ENCODE results near the gene NBEA.

NBEA gene

GRCh38 chr13:35554972-35555623, 613.0 kb downstream of the NBEA start:
- no peak for DNase-seq
- H3K4me3 ChIP-seq (ENCODE audit: low read depth, low read length): no peak overlapping the region
- no peak overlapping the region for H3K27ac ChIP-seq
- in situ Hi-C loops (cut with HindIII; ENCODE audit: low pct_ligation_motif_present, low sequenced_read_pairs): no loop called here
- TF ChIP-seq CTCF (IDR thresholded peaks at IDR 0.05; ENCODE audit: low read depth, low read length, missing control alignments): no peak
- H3K27me3 ChIP-seq (replicated peaks): no peaks in the 10 kb centered on the region
- no peaks in the 10 kb centered on the region for H3K36me3 ChIP-seq (replicated peaks)

GRCh38 chr13:35557475-35557874, 615.4 kb downstream of the NBEA start:
- in situ Hi-C loops (cut with HindIII; ENCODE audit: low pct_ligation_motif_present, low sequenced_read_pairs): no loop called here
- no peak overlapping the region for H3K4me3 ChIP-seq (ENCODE audit: low read depth, low read length)
- no peaks in the 10 kb centered on the region for H3K27me3 ChIP-seq (replicated peaks)
- no peak overlapping the region for H3K27ac ChIP-seq
- H3K36me3 ChIP-seq (replicated peaks): no peaks in the 10 kb centered on the region
- TF ChIP-seq CTCF (IDR thresholded peaks at IDR 0.05; ENCODE audit: low read depth, low read length, missing control alignments): no peak
- DNase-seq: no peak

GRCh38 chr13:35561540-35561939, 619.5 kb downstream of the NBEA start:
- no peaks in the 10 kb centered on the region for H3K27me3 ChIP-seq (replicated peaks)
- in situ Hi-C loops (cut with HindIII; ENCODE audit: low pct_ligation_motif_present, low sequenced_read_pairs): no loop called here
- DNase-seq: no peak
- H3K4me3 ChIP-seq (ENCODE audit: low read depth, low read length): no peak overlapping the region
- H3K36me3 ChIP-seq (replicated peaks): no peaks in the 10 kb centered on the region
- no peak for TF ChIP-seq CTCF (IDR thresholded peaks at IDR 0.05; ENCODE audit: low read depth, low read length, missing control alignments)
- H3K27ac ChIP-seq: no peak overlapping the region

- Histone ChIP-seq H3K27me3 (replicated peaks) (no peaks in the 10 kb centered on the region), H3K27ac (no peak overlapping the region), H3K36me3 (replicated peaks) (no peaks in the 10 kb centered on the region), H3K4me3 (ENCODE audit: low read depth, low read length) (no peak overlapping the region)
- TF ChIP-seq CTCF (IDR thresholded peaks at IDR 0.05; ENCODE audit: low read depth, low read length, missing control alignments): no peak
- in situ Hi-C loops (cut with HindIII; ENCODE audit: low pct_ligation_motif_present, low sequenced_read_pairs): no loop called here
- no peak for DNase-seq
These were observed 623.2 kb downstream of the NBEA start for GRCh38 chr13:35565273-35565672.

- in situ Hi-C loops (cut with HindIII; ENCODE audit: low pct_ligation_motif_present, low sequenced_read_pairs): no loop called here
- H3K4me3 ChIP-seq (ENCODE audit: low read depth, low read length): no peak overlapping the region
- no peak overlapping the region for H3K27ac ChIP-seq
- no peaks in the 10 kb centered on the region for H3K36me3 ChIP-seq (replicated peaks)
- H3K27me3 ChIP-seq (replicated peaks): no peaks in the 10 kb centered on the region
- no peak for DNase-seq
- no peak for TF ChIP-seq CTCF (IDR thresholded peaks at IDR 0.05; ENCODE audit: low read depth, low read length, missing control alignments)
These were observed 624.3 kb downstream of the NBEA start for GRCh38 chr13:35566340-35566739.

GRCh38 chr13:35567406-35567980, 625.4 kb downstream of the NBEA start:
- no peaks in the 10 kb centered on the region for H3K27me3 ChIP-seq (replicated peaks)
- in situ Hi-C loops (cut with HindIII; ENCODE audit: low pct_ligation_motif_present, low sequenced_read_pairs): no loop called here
- TF ChIP-seq CTCF (IDR thresholded peaks at IDR 0.05; ENCODE audit: low read depth, low read length, missing control alignments): no peak
- no peak overlapping the region for H3K4me3 ChIP-seq (ENCODE audit: low read depth, low read length)
- H3K36me3 ChIP-seq (replicated peaks): no peaks in the 10 kb centered on the region
- no peak overlapping the region for H3K27ac ChIP-seq
- DNase-seq: no peak

All from brain microvascular endothelial cell (primary cell).